Adipose tissue (tissue), 3 donors: ENCODE measurements around the gene ZNF428. TPM values are rescaled to one million over a fixed set of nuclear protein-coding genes. Genes with fewer than 3 reads are reported as not detected.

Source experiments
- polyA plus RNA-seq, 3 donors: library from polyadenylated mRNA; stranded (reverse); fragments of 200-250 nt; gene quantifications; one replicate each; pipeline ENCODE4 v1.2.3, GENCODE V29; 2013
- donor health status: healthy with polysubstance abuse.
- donor health status: Bipolar disorder and iron deficiency.
- donor health status: healthy.

The ZNF428 gene
- polyA plus RNA-seq, 3 donors: 19.9 to 28.6 (median 25.5) TPM

Other genes with a start within 250 kb of the ZNF428 start
- gene TEX101, start 204.7 kb downstream of the ZNF428 start, polyA plus RNA-seq: under 1 TPM in 1 of 3 donors, not detected in 2; 0.06 TPM
- gene LYPD3, start 154.0 kb downstream of the ZNF428 start, polyA plus RNA-seq: 1 to 10 TPM in 2 of 3 donors, under 1 TPM in 1; 0.67 to 7.3 (median 1.0) TPM
- gene PHLDB3, start 114.9 kb downstream of the ZNF428 start, polyA plus RNA-seq: 1 to 10 TPM; 4.6 to 9.7 (median 9.6) TPM
- 10 to 100 TPM; 43.0 to 60.7 (median 50.5) TPM for gene ETHE1, start 92.4 kb downstream of the ZNF428 start, polyA plus RNA-seq
- gene ZNF575, start 86.4 kb downstream of the ZNF428 start, polyA plus RNA-seq: 1 to 10 TPM in 1 of 3 donors, under 1 TPM in 2; 0.53 to 1.8 (median 0.95) TPM
- 10 to 100 TPM; 13.6 to 18.6 (median 14.2) TPM for gene XRCC1, start 44.1 kb downstream of the ZNF428 start, polyA plus RNA-seq
- 10 to 100 TPM in 1 of 3 donors, 1 to 10 TPM in 2; 2.7 to 22.4 (median 9.6) TPM for gene PINLYP, start 43.8 kb downstream of the ZNF428 start, polyA plus RNA-seq
- 1 to 10 TPM; 2.5 to 4.3 (median 3.4) TPM for gene IRGQ, start 23.5 kb downstream of the ZNF428 start, polyA plus RNA-seq
- gene ZNF576, start 23.0 kb downstream of the ZNF428 start, polyA plus RNA-seq: 10 to 100 TPM; 10.4 to 15.4 (median 12.3) TPM
- gene SRRM5, start 7.5 kb downstream of the ZNF428 start, polyA plus RNA-seq: under 1 TPM; 0.20 to 0.79 (median 0.22) TPM
- gene CADM4, start 20.2 kb upstream of the ZNF428 start, polyA plus RNA-seq: 1 to 10 TPM; 1.9 to 7.1 (median 4.2) TPM
- gene PLAUR, start 50.5 kb upstream of the ZNF428 start, polyA plus RNA-seq: 10 to 100 TPM in 2 of 3 donors, 1 to 10 TPM in 1; 5.0 to 88.4 (median 35.5) TPM
- gene IRGC, start 96.4 kb upstream of the ZNF428 start, polyA plus RNA-seq: not detected
- gene SMG9, start 135.3 kb upstream of the ZNF428 start, polyA plus RNA-seq: 10 to 100 TPM in 2 of 3 donors, 1 to 10 TPM in 1; 6.9 to 16.0 (median 10.5) TPM
- 1 to 10 TPM in 2 of 3 donors, under 1 TPM in 1; 0.55 to 3.4 (median 2.4) TPM for gene KCNN4, start 161.3 kb upstream of the ZNF428 start, polyA plus RNA-seq
- 1 to 10 TPM in 1 of 3 donors, under 1 TPM in 2; 0.09 to 1.9 (median 0.22) TPM for gene LYPD5, start 182.8 kb upstream of the ZNF428 start, polyA plus RNA-seq
- gene ZNF283, start 207.7 kb upstream of the ZNF428 start, polyA plus RNA-seq: 1 to 10 TPM; 1.3 to 2.2 (median 1.6) TPM